Measurements from ENCODE around the gene RGS7.

- TF ChIP-seq, protein P1, sequence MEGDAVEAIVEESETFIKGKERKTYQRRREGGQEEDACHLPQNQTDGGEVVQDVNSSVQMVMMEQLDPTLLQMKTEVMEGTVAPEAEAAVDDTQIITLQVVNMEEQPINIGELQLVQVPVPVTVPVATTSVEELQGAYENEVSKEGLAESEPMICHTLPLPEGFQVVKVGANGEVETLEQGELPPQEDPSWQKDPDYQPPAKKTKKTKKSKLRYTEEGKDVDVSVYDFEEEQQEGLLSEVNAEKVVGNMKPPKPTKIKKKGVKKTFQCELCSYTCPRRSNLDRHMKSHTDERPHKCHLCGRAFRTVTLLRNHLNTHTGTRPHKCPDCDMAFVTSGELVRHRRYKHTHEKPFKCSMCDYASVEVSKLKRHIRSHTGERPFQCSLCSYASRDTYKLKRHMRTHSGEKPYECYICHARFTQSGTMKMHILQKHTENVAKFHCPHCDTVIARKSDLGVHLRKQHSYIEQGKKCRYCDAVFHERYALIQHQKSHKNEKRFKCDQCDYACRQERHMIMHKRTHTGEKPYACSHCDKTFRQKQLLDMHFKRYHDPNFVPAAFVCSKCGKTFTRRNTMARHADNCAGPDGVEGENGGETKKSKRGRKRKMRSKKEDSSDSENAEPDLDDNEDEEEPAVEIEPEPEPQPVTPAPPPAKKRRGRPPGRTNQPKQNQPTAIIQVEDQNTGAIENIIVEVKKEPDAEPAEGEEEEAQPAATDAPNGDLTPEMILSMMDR (IDR thresholded peaks at IDR 0.05; ENCODE audit: insufficient read depth, low read depth, low read length): no peak
- TF ChIP-seq EZH2 (IDR thresholded peaks at IDR 0.05; ENCODE audit: insufficient read depth, low read length): no peak
Observed at GRCh38 chr1:240739139-240739538, 617.9 kb downstream of the RGS7 start.

Data from astrocyte (in vitro differentiated cells and primary cell).